Uterus (tissue), 2 donors: Measurements from ENCODE around the gene CLDND1.

Experiments
- CTCF ChIP-seq, 4 experiments: fragments of 200-600 bp in 2 of 4; fragments of 450-650 bp in 2 of 4; sonication (generic) in 2 of 4; IDR thresholded peaks; one replicate each; pipeline ENCODE4 v1.5.1; 2016 to 2019; ENCODE audit warnings: antibody characterized with exemption in 4 of 4, mild to moderate bottlenecking in 2 of 4, moderate library complexity in 1 of 4
- POLR2A ChIP-seq, 2 donors: fragments of 450-650 bp; IDR thresholded peaks; one replicate each; pipeline ENCODE4 v1.6.1; 2016; ENCODE audit warnings: antibody characterized with exemption in 2 of 2, mild to moderate bottlenecking in 1 of 2, moderate library complexity in 1 of 2

GRCh38 chr3:98534734-98535133 lies 12.0 kb upstream of the CLDND1 start:
- TF ChIP-seq CTCF (IDR thresholded peaks at IDR 0.05) (no peak), POLR2A (IDR thresholded peaks at IDR 0.05) (no peak)
